IMR-90 (cell line): Measurements from ENCODE around the gene BRCA2. TPM values are rescaled to one million over a fixed set of nuclear protein-coding genes. Genes with fewer than 3 reads are reported as not detected.

ENCODE experiments used
- ATAC-seq: fragments of 200-7000 bp; cut with Tn5 transposase; 2 replicates; pipeline ENCODE4 v1.9.1; 2020; ENCODE audit warnings: low read depth, mild to moderate bottlenecking, moderate library complexity
- BruUV-seq: library from RNA; stranded (reverse); fragments of 400-500 nt; replicated peaks from 2 replicates; lab custom pipeline; 2021; lab: Mats Ljungman, UMichigan
- CTCF ChIA-PET: fragments of 300-600 bp; formaldehyde crosslinking; extraction: SDS; loops from one replicate; lab custom pipeline; 2021; ENCODE audit warnings: antibody characterized with exemption; lab: Yijun Ruan, JAX
- POLR2A ChIA-PET: fragments of 300-600 bp; sonication (Branson Sonifier 250); formaldehyde crosslinking; loops from one replicate; lab custom pipeline; 2022; ENCODE audit warnings: antibody characterized with exemption; ENCODE audit not compliant: unreplicated experiment; lab: Charles Lee
- DNase-seq: peaks from one replicate; pipeline ENCODE4 v3.0.0; 2013
- H2AFZ ChIP-seq: replicated peaks from 2 replicates; pipeline ENCODE3; 2013; ENCODE audit warnings: low read length, mild to moderate bottlenecking; ENCODE audit not compliant: poor library complexity
- H2AK5ac ChIP-seq: 2 replicates; pipeline ENCODE4 v1.6.1; 2013; ENCODE audit warnings: low read depth, low read length, inconsistent platforms
- H2AK9ac ChIP-seq: replicated peaks from 2 replicates; pipeline ENCODE3; 2013; ENCODE audit warnings: mild to moderate bottlenecking, low read depth, low read length, moderate library complexity; ENCODE audit not compliant: poor library complexity
- H2BK120ac ChIP-seq: 2 replicates; pipeline ENCODE4 v1.6.1; 2013; ENCODE audit warnings: low read depth, low read length, inconsistent platforms
- H2BK15ac ChIP-seq: 3 replicates; pipeline ENCODE4 v1.6.1; 2013; ENCODE audit warnings: low read depth, low read length, inconsistent platforms
- H2BK20ac ChIP-seq: 2 replicates; pipeline ENCODE4 v1.6.1; 2013; ENCODE audit warnings: low read depth, mild to moderate bottlenecking, inconsistent platforms, low read length, moderate library complexity
- H2BK5ac ChIP-seq: 2 replicates; pipeline ENCODE4 v1.6.1; 2013; ENCODE audit warnings: mild to moderate bottlenecking, low read depth, low read length, inconsistent platforms; ENCODE audit not compliant: poor library complexity, severe bottlenecking
- H3K14ac ChIP-seq: replicated peaks from 2 replicates; pipeline ENCODE4 v1.6.1; 2013; ENCODE audit warnings: low read depth, low read length, inconsistent platforms
- H3K18ac ChIP-seq: 2 replicates; pipeline ENCODE4 v1.6.1; 2013; ENCODE audit warnings: low read depth, low read length, control low read depth
- H3K23ac ChIP-seq: 2 replicates; pipeline ENCODE4 v1.6.1; 2013; ENCODE audit warnings: low read depth, low read length, inconsistent platforms
- H3K27ac ChIP-seq: 2 replicates; pipeline ENCODE4 v1.5.1; 2013; ENCODE audit warnings: mild to moderate bottlenecking, control low read depth, low read length; ENCODE audit not compliant: insufficient read depth
- H3K27me3 ChIP-seq: 2 replicates; pipeline ENCODE4 v1.6.1; 2013; ENCODE audit warnings: low read length; ENCODE audit not compliant: control insufficient read depth, insufficient read depth
- H3K36me3 ChIP-seq: 2 replicates; pipeline ENCODE4 v1.6.1; 2013; ENCODE audit warnings: low read length, mixed read lengths; ENCODE audit not compliant: control insufficient read depth, insufficient read depth
- H3K4ac ChIP-seq: 2 replicates; pipeline ENCODE4 v1.6.1; 2013; ENCODE audit warnings: low read depth, low read length, inconsistent platforms
- H3K4me1 ChIP-seq: 2 replicates; pipeline ENCODE4 v1.6.1; 2013; ENCODE audit warnings: low read length, mixed read lengths; ENCODE audit not compliant: control insufficient read depth, insufficient read depth
- H3K4me2 ChIP-seq: 2 replicates; pipeline ENCODE4 v1.6.1; 2013; ENCODE audit warnings: low read depth, mild to moderate bottlenecking, control low read depth, low read length, moderate library complexity
- H3K4me3 ChIP-seq: 2 replicates; pipeline ENCODE4 v1.5.1; 2013; ENCODE audit warnings: low read depth, mild to moderate bottlenecking, control low read depth, low read length, moderate library complexity; ENCODE audit not compliant: insufficient read depth
- H3K56ac ChIP-seq: 2 replicates; pipeline ENCODE4 v1.6.1; 2013; ENCODE audit warnings: low read length, inconsistent platforms; ENCODE audit not compliant: insufficient read depth; ENCODE audit errors: extremely low read depth
- H3K79me1 ChIP-seq, 2 experiments: 2 replicates each; pipeline ENCODE4 v1.6.1; 2013; ENCODE audit warnings: low read length in 2 of 2, inconsistent platforms in 1 of 2, low read depth in 1 of 2
- H3K9ac ChIP-seq: 2 replicates; pipeline ENCODE4 v1.6.1; 2013; ENCODE audit warnings: low read depth, low read length, control low read depth
- H3K9me1 ChIP-seq: 2 replicates; pipeline ENCODE4 v1.6.1; 2013; ENCODE audit warnings: low read length, inconsistent platforms; ENCODE audit not compliant: insufficient read depth
- H3K9me3 ChIP-seq: 2 replicates; pipeline ENCODE4 v1.6.1; 2013; ENCODE audit warnings: low read length; ENCODE audit not compliant: control insufficient read depth, insufficient read depth
- H4K20me1 ChIP-seq: 2 replicates; pipeline ENCODE4 v1.6.1; 2013; ENCODE audit warnings: low read length, inconsistent platforms; ENCODE audit not compliant: insufficient read depth
- H4K5ac ChIP-seq: 2 replicates; pipeline ENCODE4 v1.6.1; 2013; ENCODE audit warnings: mild to moderate bottlenecking, low read depth, low read length, control low read depth
- H4K8ac ChIP-seq, 2 experiments: 2 replicates each; pipeline ENCODE4 v1.6.1; 2013; ENCODE audit warnings: low read depth in 2 of 2, low read length in 2 of 2, control low read depth in 1 of 2, inconsistent platforms in 1 of 2
- H4K91ac ChIP-seq: 2 replicates; pipeline ENCODE4 v1.6.1; 2013; ENCODE audit warnings: low read depth, low read length, inconsistent platforms; ENCODE audit not compliant: insufficient read depth
- BHLHE40 ChIP-seq: fragments of 150-350 bp; IDR thresholded peaks from 2 replicates; pipeline ENCODE4 v1.6.1; 2016; ENCODE audit warnings: mild to moderate bottlenecking, low read depth, low read length
- CEBPB ChIP-seq: IDR thresholded peaks from 2 replicates; pipeline ENCODE4 v1.6.1; 2012; ENCODE audit warnings: low read depth, low read length, improper control_type of control experiment
- CHD1 ChIP-seq: IDR thresholded peaks from 2 replicates; pipeline ENCODE4 v1.6.1; 2012; ENCODE audit warnings: low read depth, low read length, improper control_type of control experiment
- FOS ChIP-seq: fragments of 150-350 bp; IDR thresholded peaks from 2 replicates; pipeline ENCODE4 v1.6.1; 2016; ENCODE audit warnings: low read depth, low read length
- MAFK ChIP-seq: IDR thresholded peaks from 2 replicates; pipeline ENCODE4 v1.6.1; 2012; ENCODE audit warnings: low read depth, low read length, improper control_type of control experiment
- MAZ ChIP-seq: IDR thresholded peaks from 2 replicates; pipeline ENCODE4 v1.6.1; 2012; ENCODE audit warnings: low read depth, mild to moderate bottlenecking, low read length, improper control_type of control experiment, moderate library complexity, borderline replicate concordance
- MXI1 ChIP-seq: IDR thresholded peaks from 2 replicates; pipeline ENCODE4 v1.6.1; 2012; ENCODE audit warnings: low read depth, mild to moderate bottlenecking, low read length, moderate library complexity, borderline replicate concordance
- NFE2L2 ChIP-seq: fragments of 150-350 bp; IDR thresholded peaks from 2 replicates; pipeline ENCODE4 v1.6.1; 2016; ENCODE audit warnings: low read depth, mild to moderate bottlenecking, low read length
- POLR2A ChIP-seq: IDR thresholded peaks from 2 replicates; pipeline ENCODE4 v1.6.1; 2012; ENCODE audit warnings: mild to moderate bottlenecking, low read depth, low read length
- RAD21 ChIP-seq: IDR thresholded peaks from 2 replicates; pipeline ENCODE4 v1.6.1; 2012; ENCODE audit warnings: low read length, improper control_type of control experiment
- RCOR1 ChIP-seq: IDR thresholded peaks from 2 replicates; pipeline ENCODE4 v1.6.1; 2012; ENCODE audit warnings: mild to moderate bottlenecking, low read length, improper control_type of control experiment; ENCODE audit not compliant: insufficient replicate concordance
- RFX5 ChIP-seq: IDR thresholded peaks from 2 replicates; pipeline ENCODE4 v1.8.0; 2012; ENCODE audit warnings: low read depth, mild to moderate bottlenecking, low read length, moderate library complexity
- SMC3 ChIP-seq: fragments of 150-350 bp; IDR thresholded peaks from 2 replicates; pipeline ENCODE4 v1.6.1; 2016; ENCODE audit warnings: low read depth, mild to moderate bottlenecking, antibody characterized with exemption, low read length, moderate library complexity
- USF2 ChIP-seq: fragments of 150-350 bp; IDR thresholded peaks from 2 replicates; pipeline ENCODE4 v1.6.1; 2017; ENCODE audit warnings: mild to moderate bottlenecking, antibody characterized with exemption, low read length, low read depth
- whole genome bisulfite sequencing, 2 experiments: methylation state at CpG; one replicate each; pipeline versions ENCODE4 v1.1.5 to v1.1.7; 2013; ENCODE audit warnings: missing lambda C conversion rate in 2 of 2; ENCODE audit not compliant: insufficient read length in 1 of 2; ENCODE audit errors: extremely low coverage in 2 of 2; 5-methylcytosine and 5-hydroxymethylcytosine counted together
- dilution Hi-C: fragments of 300-500 bp; cut with HindIII; formaldehyde crosslinking; loops from one replicate; pipeline ENCODE4 v1.14.3; 2018; ENCODE audit warnings: low sequenced_read_pairs; ENCODE audit not compliant: unreplicated experiment
- in situ Hi-C: fragments of 300-500 bp; cut with MboI; formaldehyde crosslinking; loops from 3 replicates; pipeline ENCODE4 v1.14.3; 2019; ENCODE audit warnings: low sequenced_read_pairs, inconsistent platforms, mixed read lengths
- intact Hi-C: fragments of 100-400 bp; cut with micrococcal nuclease; formaldehyde crosslinking; loops from 2 replicates; pipeline ENCODE4 v1.10.0; 2022
- polyA plus RNA-seq, 3 experiments: library from polyadenylated mRNA; depleted of rRNA; stranded (reverse); fragments of >200 nt; gene quantifications; 2 replicates each; pipeline ENCODE4 v1.2.3, GENCODE V29; 2012; ENCODE audit warnings: low replicate concordance in 1 of 3
- total RNA-seq: library from RNA; depleted of rRNA; stranded (reverse); fragments of >200 nt; gene quantifications from 2 replicates; pipeline ENCODE4 v1.2.3, GENCODE V29; 2012
- TF ChIP-seq, protein P1 (sequence below): conservative IDR thresholded peaks from 2 replicates; pipeline ENCODE4 v1.5.1; 2012; ENCODE audit warnings: mild to moderate bottlenecking, low read depth, low read length, improper control_type of control experiment
- TF ChIP-seq, protein P2 (sequence below): fragments of 150-350 bp; IDR thresholded peaks from 2 replicates; pipeline ENCODE4 v1.6.1; 2016; ENCODE audit warnings: low read depth, mild to moderate bottlenecking, low read length, moderate library complexity, borderline replicate concordance

Gene BRCA2
- total and polyA plus RNA-seq, 2 of the 4 experiments (the other 2 are of a cell fraction): 2.0 to 9.7 TPM

- Histone ChIP-seq H3K23ac (no peak overlapping the region), H3K4me3 (no peak overlapping the region), H3K27me3 (no peaks in the 10 kb centered on the region), H3K9ac (no peak overlapping the region), H3K27ac (no peak overlapping the region), H2BK120ac (no peak overlapping the region), H3K56ac (no peak overlapping the region), H4K91ac (no peak overlapping the region), H3K36me3 (peaks cover 12% of the 10 kb centered on the region; the same call in 1 of the 2 replicates), H3K79me1 (no peaks in the 10 kb centered on the region), H3K9me1 (peaks cover 21% of the 10 kb centered on the region), H3K18ac (no peak overlapping the region), H2BK15ac (no peak overlapping the region), H4K8ac (no peak overlapping the region), H2AK5ac (no peak overlapping the region), H2AK9ac (no peak overlapping the region), H3K4me1 (peaks cover 9% of the 10 kb centered on the region), H2BK5ac (no peak overlapping the region), H3K14ac (no peak overlapping the region), H3K4ac (no peak overlapping the region), H2BK20ac (no peak overlapping the region), H4K5ac (no peak overlapping the region), H3K4me2 (no peak overlapping the region), H2AFZ (no peak overlapping the region), H3K9me3 (no peaks in the 10 kb centered on the region), H4K20me1 (no peaks in the 10 kb centered on the region)
- no peak for DNase-seq
- CTCF ChIA-PET: no interaction called here
- TF ChIP-seq FOS (no peak), RCOR1 (no peak), MXI1 (no peak), RAD21 (no peak), CEBPB (no peak), SMC3 (no peak), MAZ (no peak), CHD1 (no peak), POLR2A (no peak), RFX5 (no peak), USF2 (no peak), MAFK (no peak), BHLHE40 (no peak), NFE2L2 (no peak)
- TF ChIP-seq, protein P1, sequence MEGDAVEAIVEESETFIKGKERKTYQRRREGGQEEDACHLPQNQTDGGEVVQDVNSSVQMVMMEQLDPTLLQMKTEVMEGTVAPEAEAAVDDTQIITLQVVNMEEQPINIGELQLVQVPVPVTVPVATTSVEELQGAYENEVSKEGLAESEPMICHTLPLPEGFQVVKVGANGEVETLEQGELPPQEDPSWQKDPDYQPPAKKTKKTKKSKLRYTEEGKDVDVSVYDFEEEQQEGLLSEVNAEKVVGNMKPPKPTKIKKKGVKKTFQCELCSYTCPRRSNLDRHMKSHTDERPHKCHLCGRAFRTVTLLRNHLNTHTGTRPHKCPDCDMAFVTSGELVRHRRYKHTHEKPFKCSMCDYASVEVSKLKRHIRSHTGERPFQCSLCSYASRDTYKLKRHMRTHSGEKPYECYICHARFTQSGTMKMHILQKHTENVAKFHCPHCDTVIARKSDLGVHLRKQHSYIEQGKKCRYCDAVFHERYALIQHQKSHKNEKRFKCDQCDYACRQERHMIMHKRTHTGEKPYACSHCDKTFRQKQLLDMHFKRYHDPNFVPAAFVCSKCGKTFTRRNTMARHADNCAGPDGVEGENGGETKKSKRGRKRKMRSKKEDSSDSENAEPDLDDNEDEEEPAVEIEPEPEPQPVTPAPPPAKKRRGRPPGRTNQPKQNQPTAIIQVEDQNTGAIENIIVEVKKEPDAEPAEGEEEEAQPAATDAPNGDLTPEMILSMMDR: no peak
- TF ChIP-seq, protein P2, sequence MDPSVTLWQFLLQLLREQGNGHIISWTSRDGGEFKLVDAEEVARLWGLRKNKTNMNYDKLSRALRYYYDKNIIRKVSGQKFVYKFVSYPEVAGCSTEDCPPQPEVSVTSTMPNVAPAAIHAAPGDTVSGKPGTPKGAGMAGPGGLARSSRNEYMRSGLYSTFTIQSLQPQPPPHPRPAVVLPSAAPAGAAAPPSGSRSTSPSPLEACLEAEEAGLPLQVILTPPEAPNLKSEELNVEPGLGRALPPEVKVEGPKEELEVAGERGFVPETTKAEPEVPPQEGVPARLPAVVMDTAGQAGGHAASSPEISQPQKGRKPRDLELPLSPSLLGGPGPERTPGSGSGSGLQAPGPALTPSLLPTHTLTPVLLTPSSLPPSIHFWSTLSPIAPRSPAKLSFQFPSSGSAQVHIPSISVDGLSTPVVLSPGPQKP: no peak
- no peak for ATAC-seq
- no TSS peak for BruUV-seq
- in situ Hi-C loops: no loop called here
- intact Hi-C loops: no loop called here
- POLR2A ChIA-PET: no interaction called here
- no CpG with 5 or more reads among the region's 1 CpG for WGBS, 2 experiments
- dilution Hi-C loops: no loop called here
Measured at GRCh38 chr13:32266130-32266529, 49.2 kb upstream of the BRCA2 start.
